Caco-2 (cell line): ENCODE data around the gene HOXB13. TPM values are rescaled to one million over a fixed set of nuclear protein-coding genes. Genes with fewer than 3 reads are reported as not detected.

Source experiments
- BruUV-seq: library from RNA; stranded (reverse); fragments of 400-500 nt; replicated peaks from 2 replicates; lab custom pipeline; 2021; lab: Mats Ljungman, UMichigan
- CTCF ChIA-PET: fragments of 300-600 bp; sonication (Branson Sonifier 250); formaldehyde crosslinking; loops from one replicate; lab custom pipeline; 2022; ENCODE audit warnings: antibody characterized with exemption; lab: Charles Lee
- POLR2A ChIA-PET: fragments of 300-600 bp; sonication (Branson Sonifier 250); formaldehyde crosslinking; loops from one replicate; lab custom pipeline; 2022; ENCODE audit warnings: antibody characterized with exemption; lab: Charles Lee
- DNase-seq, 2 experiments: peaks; one replicate each; pipeline versions ENCODE4 v3.0.0 to v3.0.0-alpha.2; 2020 to 2022
- H3K27me3 ChIP-seq: replicated peaks from 2 replicates; pipeline ENCODE4 v1.6.0; 2011; ENCODE audit warnings: low read length; ENCODE audit not compliant: control insufficient read depth, insufficient read depth
- H3K36me3 ChIP-seq: 2 replicates; pipeline ENCODE4 v1.5.1; 2011; ENCODE audit warnings: low read length; ENCODE audit not compliant: control insufficient read depth, insufficient read depth
- H3K4me1 ChIP-seq: fragments of 250-450 bp; sonication (Bioruptor Pico); 2 replicates; pipeline ENCODE4 v1.5.1; 2020; ENCODE audit warnings: mild to moderate bottlenecking
- H3K4me3 ChIP-seq: 2 replicates; pipeline ENCODE4 v1.5.1; 2011; ENCODE audit warnings: low read depth, mild to moderate bottlenecking, control low read depth, low read length
- H3K9me3 ChIP-seq: fragments of 250-450 bp; sonication (Bioruptor Pico); 2 replicates; pipeline ENCODE4 v1.5.1; 2020; ENCODE audit warnings: mild to moderate bottlenecking, moderate library complexity
- H3K27ac Mint-ChIP-seq: one replicate; pipeline ENCODE4 v1.8.0; 2022; ENCODE audit warnings: mixed read lengths; ENCODE audit not compliant: unreplicated experiment
- H3K27me3 Mint-ChIP-seq: one replicate; pipeline ENCODE4 v1.8.0; 2022; ENCODE audit warnings: mixed read lengths; ENCODE audit not compliant: insufficient read depth, unreplicated experiment
- H3K36me3 Mint-ChIP-seq: one replicate; pipeline ENCODE4 v1.8.0; 2022; ENCODE audit warnings: mild to moderate bottlenecking, mixed read lengths; ENCODE audit not compliant: insufficient read depth, unreplicated experiment
- H3K4me1 Mint-ChIP-seq: one replicate; pipeline ENCODE4 v1.8.0; 2022; ENCODE audit warnings: low read depth, mixed read lengths; ENCODE audit not compliant: unreplicated experiment
- H3K4me3 Mint-ChIP-seq: one replicate; pipeline ENCODE4 v1.8.0; 2022; ENCODE audit warnings: mild to moderate bottlenecking, moderate library complexity, mixed read lengths; ENCODE audit not compliant: unreplicated experiment
- H3K9me3 Mint-ChIP-seq: one replicate; pipeline ENCODE4 v1.8.0; 2022; ENCODE audit warnings: mixed read lengths; ENCODE audit not compliant: unreplicated experiment
- CTCF ChIP-seq, 2 experiments: fragments of 200-600 bp in 1 of 2; IDR thresholded peaks; 1 replicate in 1 of 2; 2 replicates in 1 of 2; pipeline versions ENCODE4 v1.5.1 to v1.8.0; 2011 to 2022; ENCODE audit warnings: antibody characterized with exemption in 1 of 2, control low read depth in 1 of 2, inconsistent platforms in 1 of 2, low read depth in 1 of 2, low read length in 1 of 2, mild to moderate bottlenecking in 1 of 2, moderate library complexity in 1 of 2; ENCODE audit not compliant: insufficient read depth in 1 of 2, severe bottlenecking in 1 of 2, unreplicated experiment in 1 of 2
- intact Hi-C: fragments of 100-400 bp; cut with micrococcal nuclease; formaldehyde crosslinking; loops from one replicate; pipeline ENCODE4 v1.10.0; 2022; ENCODE audit not compliant: unreplicated experiment
- total RNA-seq: library from RNA; stranded (reverse); gene quantifications from 2 replicates; pipeline ENCODE4 v1.2.3, GENCODE V29; 2022

HOXB13 gene
- total RNA-seq, 1 experiment from 2014 or later, result 4.3 TPM

- Mint-ChIP-seq H3K4me1 (no peaks in the 10 kb centered on the region), H3K9me3 (no peaks in the 10 kb centered on the region), H3K4me3 (no peak overlapping the region), H3K27me3 (peaks cover 8% of the 10 kb centered on the region), H3K36me3 (no peaks in the 10 kb centered on the region), H3K27ac (no peak overlapping the region)
- Histone ChIP-seq H3K27me3 (peaks cover 1% of the 10 kb centered on the region; the same call in 1 of the 2 replicates), H3K4me3 (no peak overlapping the region), H3K36me3 (no peaks in the 10 kb centered on the region), H3K9me3 (no peaks in the 10 kb centered on the region), H3K4me1 (no peaks in the 10 kb centered on the region; the same call in 1 of the 2 replicates)
- intact Hi-C loops, result no loop called here
- CTCF ChIA-PET, result interaction anchor here (0.9 to 2.4 kb wide), 9 partner anchors 10 to 146 kb away, joined by 3 to 12 read pairs (median 5); partner anchors contain the start of gene HOXB13
- BruUV-seq, result no TSS peak
- TF ChIP-seq CTCF (IDR thresholded peaks at IDR 0.05; ENCODE audit: insufficient read depth in 1 of 2, low read depth in 1 of 2, low read length in 1 of 2, severe bottlenecking in 1 of 2, unreplicated experiment in 1 of 2), result no peak
- POLR2A ChIA-PET, result no interaction called here
- DNase-seq, result no peak
These were observed 9.9 kb upstream of the HOXB13 start for GRCh38 chr17:48738424-48738802.

DNA sequence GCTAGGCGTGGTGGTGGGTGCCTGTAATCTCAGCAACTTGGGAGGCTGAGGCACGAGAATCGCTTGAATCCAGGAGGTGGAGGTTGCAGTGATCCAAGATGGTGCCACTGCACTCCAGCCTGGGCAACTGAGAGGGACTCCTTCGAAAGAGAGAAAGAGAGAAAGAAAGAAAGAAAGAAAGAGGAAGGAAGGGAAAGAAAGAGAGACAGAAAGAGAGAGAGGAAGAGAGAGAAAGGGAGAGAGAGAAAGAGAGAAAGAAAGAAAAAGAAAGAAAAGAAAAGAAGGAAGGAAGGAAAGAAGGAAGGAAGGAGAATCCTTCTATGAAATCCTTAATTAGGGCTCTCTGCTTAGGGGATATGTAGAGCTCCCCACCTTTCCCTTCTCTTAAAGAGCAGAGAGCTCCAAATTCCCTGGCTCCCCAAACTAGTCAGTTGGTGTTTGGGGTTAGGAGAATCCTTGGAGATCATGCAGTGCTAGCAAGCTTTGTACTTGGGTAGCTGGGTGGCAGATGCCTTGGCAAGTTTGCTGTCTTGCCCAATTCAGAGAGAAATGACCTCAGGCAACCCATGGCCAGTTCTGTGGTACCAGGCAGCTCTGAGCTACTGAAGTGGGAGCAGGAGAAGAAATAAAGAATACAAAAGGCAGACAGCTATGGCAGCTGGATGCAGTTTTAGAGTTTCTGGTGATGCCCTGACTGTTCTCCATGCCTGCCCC lies 8.9 kb upstream of the HOXB13 start:
- Mint-ChIP-seq H3K4me1 (no peaks in the 10 kb centered on the region), H3K4me3 (no peak overlapping the region), H3K27me3 (peaks cover 5% of the 10 kb centered on the region), H3K27ac (no peak overlapping the region), H3K36me3 (no peaks in the 10 kb centered on the region), H3K9me3 (no peaks in the 10 kb centered on the region)
- H3K27me3 ChIP-seq, result no peaks in the 10 kb centered on the region; the same call in 1 of the 2 replicates
- ChIA-PET POLR2A (no interaction called here), CTCF (interaction anchor here (0.9 to 2.4 kb wide), 8 partner anchors 9 to 147 kb away, joined by 3 to 12 read pairs (median 4); partner anchors contain the start of gene HOXB13)
- H3K4me1 ChIP-seq, result no peaks in the 10 kb centered on the region; the same call in 1 of the 2 replicates
- no TSS peak for BruUV-seq
- no peak for DNase-seq
- no peaks in the 10 kb centered on the region for H3K9me3 ChIP-seq
- H3K4me3 ChIP-seq, result no peak overlapping the region
- intact Hi-C loops, result no loop called here
- H3K36me3 ChIP-seq, result no peaks in the 10 kb centered on the region
- no peak for TF ChIP-seq CTCF (IDR thresholded peaks at IDR 0.05; ENCODE audit: insufficient read depth in 1 of 2, low read depth in 1 of 2, low read length in 1 of 2, severe bottlenecking in 1 of 2, unreplicated experiment in 1 of 2)

GRCh38 chr17:48735062-48735351 lies 6.5 kb upstream of the HOXB13 start:
- no TSS peak for BruUV-seq
- H3K9me3 Mint-ChIP-seq, result no peaks in the 10 kb centered on the region
- H3K36me3 ChIP-seq, result no peaks in the 10 kb centered on the region
- H3K27me3 ChIP-seq, result no peaks in the 10 kb centered on the region; the same call in 1 of the 2 replicates
- ChIA-PET CTCF (interaction anchor here (1.0 to 2.7 kb wide), 3 partner anchors 56 to 144 kb away, joined by 3 to 9 read pairs (median 6); no protein-coding TSS in a partner anchor), POLR2A (no interaction called here)
- DNase-seq, result no peak
- intact Hi-C loops, result no loop called here
- H3K9me3 ChIP-seq, result no peaks in the 10 kb centered on the region
- no peak overlapping the region for H3K27ac Mint-ChIP-seq
- no peaks in the 10 kb centered on the region for H3K36me3 Mint-ChIP-seq
- TF ChIP-seq CTCF (IDR thresholded peaks at IDR 0.05; ENCODE audit: insufficient read depth in 1 of 2, low read depth in 1 of 2, low read length in 1 of 2, severe bottlenecking in 1 of 2, unreplicated experiment in 1 of 2), result no peak
- H3K4me3 Mint-ChIP-seq, result no peak overlapping the region
- no peaks in the 10 kb centered on the region for H3K4me1 Mint-ChIP-seq
- H3K27me3 Mint-ChIP-seq, result peaks cover 5% of the 10 kb centered on the region
- no peak overlapping the region for H3K4me3 ChIP-seq
- no peaks in the 10 kb centered on the region; the same call in 1 of the 2 replicates for H3K4me1 ChIP-seq
